ENCODE results near the gene CITED1. TPM values are rescaled to one million over a fixed set of nuclear protein-coding genes. Genes with fewer than 3 reads are reported as not detected.

Gene CITED1
- total RNA-seq, 1 experiment from 2014 or later, result 1.1 TPM

- H3K27me3 Mint-ChIP-seq (ENCODE audit: low read depth), result peaks cover 73% of the 10 kb centered on the region
- Histone ChIP-seq H2BK20ac (ENCODE audit: low read depth, low read length, poor library complexity, severe bottlenecking) (no peak overlapping the region), H4K20me1 (ENCODE audit: control insufficient read depth, insufficient read depth, insufficient read length) (no peaks in the 10 kb centered on the region), H4K8ac (replicated peaks; ENCODE audit: insufficient read length, low read depth, low read length) (no peak overlapping the region), H3K23me2 (ENCODE audit: insufficient read length, low read depth, low read length, poor library complexity, severe bottlenecking) (peaks cover 11% of the 10 kb centered on the region), H3K14ac (ENCODE audit: insufficient read depth, low read length) (no peak overlapping the region), H2AFZ (ENCODE audit: low read length) (no peak overlapping the region), H2BK120ac (ENCODE audit: low read depth, low read length, poor library complexity, severe bottlenecking) (no peak overlapping the region), H2BK15ac (ENCODE audit: low read depth, low read length) (no peak overlapping the region), H2AK5ac (ENCODE audit: insufficient read length, low read length) (no peak overlapping the region), H3K56ac (ENCODE audit: insufficient read length, low read depth, low read length) (no peak overlapping the region), H3K27me3 (ENCODE audit: insufficient read depth, low read length) (peaks cover 37% of the 10 kb centered on the region), H4K91ac (ENCODE audit: insufficient read length, low read depth, low read length) (no peak overlapping the region), H3K4me1 (ENCODE audit: insufficient read depth, low read length) (no peaks in the 10 kb centered on the region), H3K9me3 (ENCODE audit: control insufficient read depth, low read depth, low read length) (peaks cover 13% of the 10 kb centered on the region), H3K23ac (ENCODE audit: insufficient read length, low read depth, low read length) (no peak overlapping the region), H3K9ac (ENCODE audit: extremely low read depth, insufficient read length, low read length) (no peak overlapping the region), H3T11ph (ENCODE audit: low read length) (no peak overlapping the region), H3K27ac (ENCODE audit: insufficient read length, low read depth, low read length) (no peak overlapping the region), H3K4ac (ENCODE audit: low read depth, low read length) (no peak overlapping the region), H4K5ac (ENCODE audit: insufficient read length, low read depth, low read length) (no peak overlapping the region), H3K79me1 (ENCODE audit: insufficient read depth, low read depth, low read length, poor library complexity, severe bottlenecking) (no peaks in the 10 kb centered on the region), H2BK5ac (ENCODE audit: insufficient read length, low read length) (no peak overlapping the region), H2BK12ac (ENCODE audit: insufficient read length, low read depth, low read length) (no peak overlapping the region), H3K79me2 (ENCODE audit: insufficient read depth, low read length) (no peaks in the 10 kb centered on the region), H3K4me2 (ENCODE audit: insufficient read depth, insufficient read length, low read length) (no peak overlapping the region), H3K18ac (ENCODE audit: insufficient read length, low read depth, low read length) (no peak overlapping the region)
- no peak for TF ChIP-seq CTCF (conservative IDR thresholded peaks at IDR 0.05)
- whole genome bisulfite sequencing (ENCODE audit: extremely low coverage, insufficient read length, low lambda C conversion rate), result no CpG with 5 or more reads among the region's 9 CpGs
- DNase-seq, result no peak
- no peak overlapping the region for H3K27ac Mint-ChIP-seq
- no peak overlapping the region for H3K4me3 Mint-ChIP-seq
- H3K4me1 Mint-ChIP-seq, result peaks cover 5 to 6% of the 10 kb centered on the region in 2 experiments; a peak in 2 of 4 replicates
- H3K9me3 Mint-ChIP-seq, result peaks cover 69 to 75% of the 10 kb centered on the region in 2 experiments
- H3K36me3 Mint-ChIP-seq (ENCODE audit: insufficient read depth in 1 of 3, low read depth in 3 of 3), result peaks cover 0 to 7% (median 6%) of the 10 kb centered on the region in 3 experiments; a peak in 5 of 7 replicates
Measured at GRCh38 chrX:72301781-72302180, 3.9 kb downstream of the CITED1 start.
